HepG2 (cell line): ENCODE measurements around the gene ELF2. TPM values are rescaled to one million over a fixed set of nuclear protein-coding genes. Genes with fewer than 3 reads are reported as not detected.
A peak's percentile ranks its signal among the peaks of the same experiment; 100 is the strongest.

Experiments
- ASH2L ChIP-seq: fragments of 300-600, 200-600 bp; sonication (generic); IDR thresholded peaks from 2 replicates; pipeline ENCODE4 v1.7.0; 2017; ENCODE audit warnings: low read depth, mild to moderate bottlenecking, moderate library complexity, mixed read lengths, low read length; ENCODE audit not compliant: insufficient read length
- HNRNPK ChIP-seq: fragments of 200-400 bp; formaldehyde crosslinking; IDR thresholded peaks from 2 replicates; pipeline ENCODE4 v1.6.1; 2018; ENCODE audit warnings: low read length, low read depth, moderate library complexity, mild to moderate bottlenecking; ENCODE audit not compliant: poor library complexity, severe bottlenecking
- NFRKB ChIP-seq: fragments of 450-650 bp; IDR thresholded peaks from 2 replicates; pipeline ENCODE4 v1.6.1; 2017
- NFYC ChIP-seq: IDR thresholded peaks from 2 replicates; pipeline ENCODE4 v1.6.1; 2016; ENCODE audit warnings: missing genetic modification reagents, missing compliant biosample characterization
- NR3C1 ChIP-seq: sonication (generic); formaldehyde crosslinking; IDR thresholded peaks from 2 replicates; pipeline ENCODE4 v1.4.0; 2020; ENCODE audit warnings: missing genetic modification reagents
- PHF8 ChIP-seq: sonication (generic); formaldehyde crosslinking; IDR thresholded peaks from 2 replicates; pipeline ENCODE4 v1.5.0; 2020; ENCODE audit warnings: missing genetic modification reagents
- REST ChIP-seq, 2 experiments: IDR thresholded peaks; 2 replicates each; pipeline ENCODE4 v1.6.1; 2011 to 2012; ENCODE audit warnings: low read length in 2 of 2, borderline replicate concordance in 1 of 2, low read depth in 1 of 2, mild to moderate bottlenecking in 1 of 2, moderate library complexity in 1 of 2
- RFXANK ChIP-seq: IDR thresholded peaks from 2 replicates; pipeline ENCODE4 v1.6.1; 2016
- SALL2 ChIP-seq: sonication (generic); formaldehyde crosslinking; IDR thresholded peaks from 2 replicates; pipeline ENCODE4 v1.8.1; 2023; ENCODE audit warnings: mild to moderate bottlenecking, missing genetic modification reagents, inconsistent platforms
- TEF ChIP-seq: sonication (generic); formaldehyde crosslinking; IDR thresholded peaks from 2 replicates; pipeline ENCODE4 v1.5.0; 2020; ENCODE audit warnings: missing genetic modification reagents
- TOE1 ChIP-seq: sonication (generic); formaldehyde crosslinking; IDR thresholded peaks from 2 replicates; pipeline ENCODE4 v1.4.0; 2020; ENCODE audit warnings: mild to moderate bottlenecking, missing genetic modification reagents
- ZC3H13 ChIP-seq: sonication (generic); formaldehyde crosslinking; IDR thresholded peaks from 2 replicates; pipeline ENCODE4 v1.8.1; 2023; ENCODE audit warnings: mild to moderate bottlenecking, missing genetic modification reagents, moderate library complexity
- ZNF234 ChIP-seq: sonication (generic); formaldehyde crosslinking; conservative IDR thresholded peaks from 2 replicates; pipeline ENCODE4 v1.5.1; 2020; ENCODE audit warnings: mild to moderate bottlenecking, missing genetic modification reagents
- ZNF550 ChIP-seq: sonication (generic); formaldehyde crosslinking; IDR thresholded peaks from 2 replicates; pipeline ENCODE4 v1.4.0; 2020; ENCODE audit warnings: mild to moderate bottlenecking, missing genetic modification reagents, borderline replicate concordance
- ZNF609 ChIP-seq: sonication (generic); formaldehyde crosslinking; IDR thresholded peaks from 2 replicates; pipeline ENCODE4 v1.4.0; 2020; ENCODE audit warnings: mild to moderate bottlenecking, missing genetic modification reagents, borderline replicate concordance
- ZNF724P ChIP-seq: sonication (generic); formaldehyde crosslinking; IDR thresholded peaks from 2 replicates; pipeline ENCODE4 v1.8.0; 2022; ENCODE audit warnings: missing genetic modification reagents, borderline replicate concordance
- ZNF781 ChIP-seq: sonication (generic); formaldehyde crosslinking; IDR thresholded peaks from 2 replicates; pipeline ENCODE4 v1.5.1; 2020; ENCODE audit warnings: borderline replicate concordance, mild to moderate bottlenecking, missing genetic modification reagents; ENCODE audit errors: not compliant biosample characterization
- polyA plus RNA-seq, 8 experiments: library from polyadenylated mRNA; depleted of rRNA in 3 of 8; stranded (reverse) in 7 of 8; unstranded in 1 of 8; fragments of >200 nt; fragmentation: Illumina TruSeq in 4 of 8; extraction: Trizol in 4 of 8; gene quantifications; 2 replicates each; pipeline versions ENCODE4 v1.2.1 to v1.2.3, GENCODE V29; 2011 to 2016; ENCODE audit warnings: low read depth in 4 of 8, missing spikeins in 1 of 8, mixed read lengths in 1 of 8; ENCODE audit not compliant: insufficient read depth in 1 of 8
- total RNA-seq, 5 experiments: library from RNA; depleted of rRNA; stranded (reverse); fragments of >200 nt; fragmentation: Illumina TruSeq; extraction: Trizol; gene quantifications; 2 replicates each; pipeline ENCODE4 v1.2.3, GENCODE V29; 2016; ENCODE audit warnings: low read depth in 1 of 5
- TF ChIP-seq, protein P1 (sequence below): sonication (generic); formaldehyde crosslinking; conservative IDR thresholded peaks from 2 replicates; pipeline ENCODE4 v1.4.0; 2020; ENCODE audit warnings: missing genetic modification reagents

Gene ELF2
- total and polyA plus RNA-seq, 2 of the 13 experiments (the other 11 are each of a cell fraction or from before 2014, with no cell fraction given): 28.6 to 35.4 TPM

- TF ChIP-seq REST (IDR thresholded peaks at IDR 0.05; ENCODE audit: borderline replicate concordance in 1 of 2, low read depth in 1 of 2, low read length in 2 of 2): peak in 1 of 2 experiments; percentile 34; a peak in 1 of 4 replicates
- no peak for TF ChIP-seq TEF (CRISPR knock-in tag)
- no peak for TF ChIP-seq ZNF724P
- 0 out of 2 replicates have a peak, but pooled peaks have one; percentile 36 for TF ChIP-seq ZNF234 (CRISPR knock-in tag)
- TF ChIP-seq, protein P1, sequence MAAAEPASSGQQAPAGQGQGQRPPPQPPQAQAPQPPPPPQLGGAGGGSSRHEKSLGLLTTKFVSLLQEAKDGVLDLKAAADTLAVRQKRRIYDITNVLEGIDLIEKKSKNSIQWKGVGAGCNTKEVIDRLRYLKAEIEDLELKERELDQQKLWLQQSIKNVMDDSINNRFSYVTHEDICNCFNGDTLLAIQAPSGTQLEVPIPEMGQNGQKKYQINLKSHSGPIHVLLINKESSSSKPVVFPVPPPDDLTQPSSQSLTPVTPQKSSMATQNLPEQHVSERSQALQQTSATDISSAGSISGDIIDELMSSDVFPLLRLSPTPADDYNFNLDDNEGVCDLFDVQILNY (CRISPR knock-in tag): no peak
- TF ChIP-seq ZNF781: peak; percentile 46
- peak; percentile 67 for TF ChIP-seq HNRNPK
- TF ChIP-seq ZC3H13 (CRISPR knock-in tag): peak; percentile 22; the same call in 1 of the 2 replicates
- no peak for TF ChIP-seq ZNF550 (CRISPR knock-in tag)
- TF ChIP-seq RFXANK (CRISPR knock-in tag): no peak
- TF ChIP-seq NFYC (CRISPR knock-in tag): no peak
- TF ChIP-seq PHF8: peak; percentile 75
- no peak for TF ChIP-seq TOE1 (CRISPR knock-in tag)
- TF ChIP-seq NR3C1 (CRISPR knock-in tag): no peak
- TF ChIP-seq ASH2L: peak; percentile 71
- no peak for TF ChIP-seq ZNF609 (CRISPR knock-in tag)
- TF ChIP-seq SALL2 (CRISPR knock-in tag): peak; percentile 91
- no peak for TF ChIP-seq NFRKB
Measured at GRCh38 chr4:139177869-139178619, 1.0 kb upstream of the ELF2 start (continued).
